Ishikawa (cell line): ENCODE results near the gene MYO7A.

ENCODE experiments used
- CEBPB ChIP-seq: IDR thresholded peaks from 2 replicates; pipeline ENCODE4 v1.6.1; 2012
- CREB1 ChIP-seq: IDR thresholded peaks from 2 replicates; pipeline ENCODE4 v1.6.1; 2012; ENCODE audit warnings: low read depth
- EGR1 ChIP-seq: IDR thresholded peaks from 2 replicates; pipeline ENCODE4 v1.6.1; 2012
- EP300 ChIP-seq: IDR thresholded peaks from 2 replicates; pipeline ENCODE4 v1.6.1; 2012; ENCODE audit warnings: borderline replicate concordance
- FOXM1 ChIP-seq: IDR thresholded peaks from 2 replicates; pipeline ENCODE4 v1.6.1; 2012; ENCODE audit warnings: low read depth, borderline replicate concordance
- MAX ChIP-seq: IDR thresholded peaks from 2 replicates; pipeline ENCODE4 v1.6.1; 2012
- NFIC ChIP-seq: IDR thresholded peaks from 2 replicates; pipeline ENCODE4 v1.6.1; 2012
- RAD21 ChIP-seq: IDR thresholded peaks from 2 replicates; pipeline ENCODE4 v1.6.1; 2012; ENCODE audit warnings: low read depth
- REST ChIP-seq: IDR thresholded peaks from 2 replicates; pipeline ENCODE4 v1.6.1; 2012; ENCODE audit warnings: low read depth, mild to moderate bottlenecking
- TAF1 ChIP-seq: IDR thresholded peaks from 2 replicates; pipeline ENCODE4 v1.6.1; 2012; ENCODE audit warnings: low read depth, mild to moderate bottlenecking
- TCF12 ChIP-seq: IDR thresholded peaks from 2 replicates; pipeline ENCODE4 v1.6.1; 2012; ENCODE audit warnings: low read depth
- TEAD4 ChIP-seq: IDR thresholded peaks from 2 replicates; pipeline ENCODE4 v1.6.1; 2012
- USF1 ChIP-seq: IDR thresholded peaks from 2 replicates; pipeline ENCODE4 v1.6.1; 2012
- YY1 ChIP-seq: IDR thresholded peaks from 2 replicates; pipeline ENCODE4 v1.6.1; 2012; ENCODE audit warnings: low read depth
- ZBTB7A ChIP-seq: IDR thresholded peaks from 2 replicates; pipeline ENCODE4 v1.6.1; 2012; ENCODE audit warnings: low read depth

MYO7A gene

GRCh38 chr11:77179048-77179447 is 51.0 kb downstream of the MYO7A start:
- TF ChIP-seq REST (no peak), YY1 (no peak), CEBPB (no peak)

GRCh38 chr11:77179681-77180080 is 51.6 kb downstream of the MYO7A start:
- TF ChIP-seq NFIC (no peak), EGR1 (no peak), TCF12 (no peak), REST (no peak), MAX (no peak), TEAD4 (no peak), ZBTB7A (no peak), EP300 (no peak), RAD21 (no peak), FOXM1 (no peak), CEBPB (no peak), USF1 (no peak), YY1 (no peak)

GRCh38 chr11:77180346-77180745 is 52.3 kb downstream of the MYO7A start:
- TF ChIP-seq RAD21 (no peak), REST (no peak), EP300 (no peak), YY1 (no peak), CEBPB (no peak), FOXM1 (no peak), MAX (no peak), TEAD4 (no peak), NFIC (no peak), USF1 (no peak), ZBTB7A (no peak), TAF1 (no peak), EGR1 (no peak), TCF12 (no peak), CREB1 (no peak)

GRCh38 chr11:77181226-77181625 is 53.2 kb downstream of the MYO7A start:
- TF ChIP-seq RAD21: no peak
- no peak for TF ChIP-seq YY1
- no peak for TF ChIP-seq ZBTB7A
- no peak for TF ChIP-seq REST
- no peak for TF ChIP-seq TAF1
